ENCODE data around the gene ODAD2. TPM values are rescaled to one million over a fixed set of nuclear protein-coding genes. Genes with fewer than 3 reads are reported as not detected.
"Not testable (repeated sequence)": the region's sequence is repeated elsewhere in the genome, so short reads cannot be mapped to it uniquely, and the experiment has no call there.

ODAD2 gene
- total RNA-seq, 4 donors from 2014 or later = 0.23 TPM; not detected in 3

- 94% methylated on average over 3 of the region's 3 CpGs for WGBS
- Histone ChIP-seq H3K27ac (no peak overlapping the region), H3K36me3 (no peaks in the 10 kb centered on the region), H3K4me3 (no peak overlapping the region), H3K9me3 (no peaks in the 10 kb centered on the region), H3K27me3 (peaks cover 4% of the 10 kb centered on the region), H3K4me1 (no peaks in the 10 kb centered on the region)
- TF ChIP-seq CTCF (IDR thresholded peaks at IDR 0.05) (no peak), EP300 (IDR thresholded peaks at IDR 0.05) (no peak), POLR2AphosphoS5 (IDR thresholded peaks at IDR 0.05) (no peak), POLR2A (IDR thresholded peaks at IDR 0.05) (no peak)
- no peak for DNase-seq (ENCODE audit: low spot score in 2 of 2)
Measured at GRCh38 chr10:27914888-27915287, 84.0 kb downstream of the ODAD2 start.

DNA sequence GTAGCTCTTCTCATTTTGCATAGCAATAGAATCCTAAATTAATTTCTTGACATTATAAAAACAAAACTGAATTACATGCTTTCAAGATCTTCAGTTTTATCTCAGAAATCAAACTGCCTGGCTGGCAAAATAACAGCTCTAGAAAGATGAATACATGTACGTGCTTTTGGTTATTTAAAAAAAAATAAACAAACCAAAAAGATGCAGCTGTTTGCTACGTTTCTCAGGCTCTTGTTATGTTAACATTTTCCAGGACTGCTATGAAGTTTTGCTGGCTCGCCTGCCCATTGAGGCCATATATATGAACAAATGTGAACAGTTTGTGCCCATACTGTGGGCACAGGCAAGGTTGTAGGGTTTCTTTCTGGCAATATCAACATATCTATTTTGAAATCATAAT lies 86.6 kb downstream of the ODAD2 start:
- Histone ChIP-seq H3K36me3 (no peaks in the 10 kb centered on the region), H3K27me3 (peaks cover 4% of the 10 kb centered on the region), H3K27ac (no peak overlapping the region), H3K4me1 (no peaks in the 10 kb centered on the region), H3K4me3 (no peak overlapping the region), H3K9me3 (no peaks in the 10 kb centered on the region)
- WGBS = 49% methylated on average over 3 of the region's 3 CpGs
- DNase-seq (ENCODE audit: low spot score in 2 of 2) = no peak
- TF ChIP-seq POLR2AphosphoS5 (IDR thresholded peaks at IDR 0.05) (no peak), CTCF (IDR thresholded peaks at IDR 0.05) (no peak), POLR2A (IDR thresholded peaks at IDR 0.05) (no peak)

DNA sequence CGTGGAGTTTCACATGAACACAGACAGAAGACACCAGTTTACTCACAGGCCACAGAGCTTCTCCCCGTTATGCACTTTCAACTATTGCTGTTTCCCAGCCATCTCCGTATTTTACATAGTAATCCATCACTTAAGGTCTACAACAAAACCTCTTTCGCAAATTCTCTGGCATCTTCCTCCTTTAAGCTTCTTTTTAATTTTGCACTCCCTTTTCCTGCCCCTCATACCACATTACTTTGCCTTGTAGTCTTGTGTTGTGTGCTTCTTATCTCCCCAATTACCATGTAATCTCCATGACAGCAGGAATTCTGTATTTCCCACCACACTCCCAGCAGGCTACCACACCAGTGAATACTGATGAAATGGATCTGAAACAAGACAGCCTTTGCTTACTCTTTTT lies 87.3 kb downstream of the ODAD2 start:
- Histone ChIP-seq H3K4me1 (no peaks in the 10 kb centered on the region), H3K36me3 (no peaks in the 10 kb centered on the region), H3K27ac (no peak overlapping the region), H3K9me3 (no peaks in the 10 kb centered on the region), H3K4me3 (no peak overlapping the region), H3K27me3 (peaks cover 4% of the 10 kb centered on the region)
- 62% methylated on average over 4 of the region's 4 CpGs for WGBS
- no peak for TF ChIP-seq EP300 (IDR thresholded peaks at IDR 0.05)
- TF ChIP-seq POLR2A (IDR thresholded peaks at IDR 0.05) = no peak
- TF ChIP-seq CTCF (IDR thresholded peaks at IDR 0.05) = no peak
- no peak for TF ChIP-seq POLR2AphosphoS5 (IDR thresholded peaks at IDR 0.05)
- no peak for DNase-seq (ENCODE audit: low spot score in 2 of 2)

DNA sequence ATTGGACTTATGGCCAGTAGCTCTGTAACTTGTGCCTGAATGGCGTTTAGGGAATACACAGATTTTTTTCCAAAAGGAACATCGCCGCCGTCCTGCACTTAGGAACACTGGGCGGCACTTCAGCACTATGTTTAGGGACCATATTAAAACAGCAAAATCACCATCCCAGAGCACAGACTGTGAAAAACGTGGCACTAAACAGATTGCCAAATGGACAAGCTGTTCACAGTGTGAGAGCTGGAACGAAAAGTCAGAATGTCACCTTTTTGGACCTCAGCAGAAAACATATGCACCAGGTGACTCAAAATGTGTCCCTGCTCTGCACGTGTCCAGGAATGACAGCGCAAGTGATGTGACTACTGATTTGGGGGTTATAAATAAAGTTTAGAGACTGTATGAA lies 87.9 kb downstream of the ODAD2 start:
- H3K36me3 ChIP-seq = no peaks in the 10 kb centered on the region
- H3K9me3 ChIP-seq = no peaks in the 10 kb centered on the region
- 71% methylated on average over 9 of the region's 9 CpGs for WGBS
- H3K27me3 ChIP-seq = peaks cover 4% of the 10 kb centered on the region
- DNase-seq (ENCODE audit: low spot score in 2 of 2) = no peak
- TF ChIP-seq POLR2AphosphoS5 (IDR thresholded peaks at IDR 0.05) = no peak
- H3K4me1 ChIP-seq = no peaks in the 10 kb centered on the region
- H3K4me3 ChIP-seq = no peak overlapping the region
- no peak overlapping the region for H3K27ac ChIP-seq

DNA sequence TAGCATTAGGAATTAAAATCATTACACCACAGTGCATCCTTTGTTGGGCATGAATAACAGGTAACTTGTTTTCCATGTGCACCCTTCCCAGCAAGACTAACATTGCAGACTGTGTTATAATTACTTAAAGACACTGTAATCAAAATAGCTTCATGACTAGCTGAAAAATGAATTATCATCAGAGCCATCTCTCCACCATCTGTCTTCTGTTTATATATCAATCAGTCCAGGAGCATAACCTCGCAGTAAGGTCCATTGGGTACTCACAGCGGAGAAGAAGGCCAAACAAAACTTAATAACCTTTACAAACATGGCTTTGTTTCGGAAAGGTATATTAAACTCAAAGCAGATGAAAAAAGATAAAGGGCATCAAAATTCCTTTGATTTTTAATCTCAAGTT lies 90.6 kb downstream of the ODAD2 start:
- H3K36me3 ChIP-seq = no peaks in the 10 kb centered on the region
- no peaks in the 10 kb centered on the region for H3K4me1 ChIP-seq
- TF ChIP-seq POLR2A (IDR thresholded peaks at IDR 0.05) = no peak
- no peak for TF ChIP-seq POLR2AphosphoS5 (IDR thresholded peaks at IDR 0.05)
- TF ChIP-seq CTCF (IDR thresholded peaks at IDR 0.05) = no peak
- TF ChIP-seq EP300 (IDR thresholded peaks at IDR 0.05) = no peak
- H3K4me3 ChIP-seq = no peak overlapping the region
- 90% methylated on average over 3 of the region's 3 CpGs for WGBS
- H3K27me3 ChIP-seq = peaks cover 4% of the 10 kb centered on the region
- DNase-seq (ENCODE audit: low spot score in 2 of 2) = no peak
- H3K9me3 ChIP-seq = no peaks in the 10 kb centered on the region
- no peak overlapping the region for H3K27ac ChIP-seq

DNA sequence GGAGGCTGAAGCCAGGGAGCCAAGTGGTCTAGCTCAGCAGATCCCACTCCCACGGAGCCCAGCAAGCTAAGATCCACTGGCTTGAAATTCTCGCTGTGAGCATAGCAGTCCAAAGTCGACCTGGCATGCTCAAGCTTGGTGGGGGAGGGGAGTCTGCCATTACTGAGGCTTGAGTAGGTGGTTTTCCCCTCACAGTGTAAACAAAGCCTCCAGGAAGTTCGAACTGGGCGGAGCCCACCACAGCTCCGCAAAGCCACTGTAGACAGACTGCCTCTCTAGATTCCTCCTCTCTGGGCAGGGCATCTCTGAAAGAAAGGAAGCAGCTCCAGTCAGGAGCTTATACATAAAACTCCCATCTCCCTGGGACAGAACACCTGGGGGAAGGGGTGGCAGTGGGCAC lies 99.4 kb downstream of the ODAD2 start:
- not testable (repeated sequence) for H3K9me3 ChIP-seq; H3K4me1 ChIP-seq; H3K36me3 ChIP-seq; DNase-seq (ENCODE audit: low spot score in 2 of 2); H3K27ac ChIP-seq; H3K4me3 ChIP-seq; H3K27me3 ChIP-seq
- 71% methylated on average over 4 of the region's 6 CpGs for WGBS
